Sigmoid colon (tissue), 4 donors: ENCODE data around the gene RPL7L1.
"Not testable (repeated sequence)": the region's sequence is repeated elsewhere in the genome, so short reads cannot be mapped to it uniquely, and the experiment has no call there.

Experiments used
- EP300 ChIP-seq, 4 donors: sonication (generic); formaldehyde crosslinking; IDR thresholded peaks; one replicate each; pipeline ENCODE4 v1.6.1; 2017; ENCODE audit warnings: antibody characterized with exemption in 4 of 4
- POLR2A ChIP-seq, 2 donors: fragments of 450-650 bp; IDR thresholded peaks; one replicate each; pipeline ENCODE4 v1.6.1; 2016; ENCODE audit warnings: antibody characterized with exemption in 2 of 2, mild to moderate bottlenecking in 2 of 2, moderate library complexity in 2 of 2
- POLR2AphosphoS5 ChIP-seq, 4 donors: sonication (generic); formaldehyde crosslinking; IDR thresholded peaks; one replicate each; pipeline ENCODE4 v1.6.1; 2017; ENCODE audit warnings: antibody characterized with exemption in 4 of 4
- TF ChIP-seq, protein P1 (sequence below), 4 experiments: fragments of 450-650 bp in 3 of 4; fragments of 200-600 bp in 1 of 4; IDR thresholded peaks; one replicate each; pipeline ENCODE4 v1.5.1; 2016 to 2019; ENCODE audit warnings: antibody characterized with exemption in 4 of 4, mild to moderate bottlenecking in 3 of 4, moderate library complexity in 2 of 4

DNA sequence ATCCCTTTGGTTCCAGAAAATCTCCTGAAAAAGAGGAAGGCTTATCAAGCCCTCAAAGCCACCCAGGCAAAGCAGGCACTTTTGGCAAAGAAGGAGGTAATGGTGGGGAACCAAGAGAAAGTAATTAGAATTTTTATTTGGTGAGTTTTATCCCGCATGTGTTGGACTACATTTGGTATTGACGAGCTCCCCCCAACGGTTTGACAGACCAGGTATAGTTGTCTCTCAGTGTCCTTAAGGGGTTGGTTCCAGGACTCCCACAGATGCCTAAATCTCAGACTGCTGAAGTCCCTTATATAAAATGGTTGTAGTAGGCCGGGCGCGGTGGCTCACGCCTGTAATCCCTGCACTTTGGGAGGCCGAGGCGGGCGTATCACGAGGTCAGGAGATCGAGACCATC lies 1.5 kb downstream of the RPL7L1 start:
- TF ChIP-seq, protein P1, sequence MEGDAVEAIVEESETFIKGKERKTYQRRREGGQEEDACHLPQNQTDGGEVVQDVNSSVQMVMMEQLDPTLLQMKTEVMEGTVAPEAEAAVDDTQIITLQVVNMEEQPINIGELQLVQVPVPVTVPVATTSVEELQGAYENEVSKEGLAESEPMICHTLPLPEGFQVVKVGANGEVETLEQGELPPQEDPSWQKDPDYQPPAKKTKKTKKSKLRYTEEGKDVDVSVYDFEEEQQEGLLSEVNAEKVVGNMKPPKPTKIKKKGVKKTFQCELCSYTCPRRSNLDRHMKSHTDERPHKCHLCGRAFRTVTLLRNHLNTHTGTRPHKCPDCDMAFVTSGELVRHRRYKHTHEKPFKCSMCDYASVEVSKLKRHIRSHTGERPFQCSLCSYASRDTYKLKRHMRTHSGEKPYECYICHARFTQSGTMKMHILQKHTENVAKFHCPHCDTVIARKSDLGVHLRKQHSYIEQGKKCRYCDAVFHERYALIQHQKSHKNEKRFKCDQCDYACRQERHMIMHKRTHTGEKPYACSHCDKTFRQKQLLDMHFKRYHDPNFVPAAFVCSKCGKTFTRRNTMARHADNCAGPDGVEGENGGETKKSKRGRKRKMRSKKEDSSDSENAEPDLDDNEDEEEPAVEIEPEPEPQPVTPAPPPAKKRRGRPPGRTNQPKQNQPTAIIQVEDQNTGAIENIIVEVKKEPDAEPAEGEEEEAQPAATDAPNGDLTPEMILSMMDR (IDR thresholded peaks at IDR 0.05), result not testable (repeated sequence)
- not testable (repeated sequence) for TF ChIP-seq POLR2A, POLR2AphosphoS5, EP300 (IDR thresholded peaks at IDR 0.05)
